ENCODE data around the gene SCYL3.
"Not testable (repeated sequence)": the region's sequence is repeated elsewhere in the genome, so short reads cannot be mapped to it uniquely, and the experiment has no call there.

Gene SCYL3

GRCh38 chr1:169816617-169817016, 77.1 kb downstream of the SCYL3 start:
- DNase-seq (ENCODE audit: low read depth in 2 of 2): no peak

DNA sequence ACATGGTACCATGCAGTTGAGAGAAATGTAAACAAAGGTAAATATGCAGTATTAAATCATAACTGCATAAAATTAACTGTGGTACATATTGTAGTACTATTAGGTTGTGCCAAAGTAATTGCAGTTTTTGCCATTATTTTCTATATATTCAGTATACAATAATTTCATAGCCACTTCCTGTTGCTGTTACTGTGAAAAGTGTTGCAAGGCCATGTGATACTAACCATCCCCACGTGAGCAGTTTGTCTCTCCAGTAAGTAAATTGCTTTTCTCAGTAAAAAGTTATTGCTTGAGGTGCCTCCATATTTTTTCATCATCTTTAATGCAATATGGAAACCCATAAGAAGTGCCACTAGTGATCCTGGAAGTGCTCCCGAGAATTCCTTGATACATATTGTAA, 79.4 kb downstream of the SCYL3 start:
- no peak for DNase-seq (ENCODE audit: low read depth in 2 of 2)

DNA sequence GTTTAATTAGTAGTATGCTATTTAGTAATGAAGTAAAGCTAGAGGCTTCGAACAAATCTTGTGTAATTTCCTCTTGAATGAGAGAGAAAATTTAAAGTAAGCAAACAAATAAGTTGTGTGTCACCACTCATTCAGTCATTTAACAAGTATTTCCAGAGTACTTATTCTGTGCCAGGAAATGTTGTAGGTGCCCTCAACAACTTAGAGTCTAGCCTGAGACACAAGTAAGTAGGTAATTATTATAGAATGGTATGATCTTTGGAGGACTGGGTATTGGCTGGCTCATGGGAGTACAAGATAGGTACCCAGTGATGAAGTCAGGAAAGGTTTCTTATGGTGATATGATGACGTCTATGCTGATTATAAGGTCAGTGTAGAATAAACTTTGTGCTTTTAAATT, 81.6 kb downstream of the SCYL3 start:
- DNase-seq (ENCODE audit: low read depth in 2 of 2): no peak

GRCh38 chr1:169811418-169812035, 82.2 kb downstream of the SCYL3 start:
- not testable (repeated sequence) for DNase-seq (ENCODE audit: low read depth in 2 of 2)

DNA sequence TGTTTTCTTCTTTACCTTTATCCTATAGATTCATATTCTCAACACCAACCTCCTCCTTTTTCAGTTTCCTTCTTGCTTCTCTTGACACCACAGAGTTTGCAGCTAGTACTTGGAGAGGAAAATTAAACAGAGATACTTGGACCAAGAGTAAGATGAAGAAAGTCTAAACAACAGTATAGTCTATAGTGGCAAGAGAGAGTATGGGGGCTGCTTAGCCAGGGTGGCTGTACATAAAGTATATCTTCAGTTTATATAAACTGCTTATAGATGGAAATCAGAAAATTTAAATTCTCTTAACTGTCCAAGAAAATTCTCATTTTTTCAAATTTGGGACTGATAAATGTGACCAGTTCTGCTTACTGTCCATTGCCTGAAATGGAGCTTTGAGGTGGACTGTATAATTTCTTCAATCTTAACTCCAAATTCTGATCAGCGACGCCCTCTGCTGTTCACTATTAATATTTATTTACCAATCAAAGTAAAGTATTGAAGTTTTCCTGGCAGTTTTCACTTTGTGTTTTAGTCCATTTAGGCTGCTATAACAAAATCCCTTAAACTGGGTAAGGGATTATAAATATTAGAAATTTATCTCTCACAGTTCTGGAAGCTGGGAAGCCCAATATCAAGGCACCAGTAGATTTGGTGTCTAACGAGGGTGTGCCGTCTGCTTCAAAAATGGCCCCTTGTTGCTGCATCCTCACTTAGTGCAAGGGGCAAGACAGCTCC, 84.2 kb downstream of the SCYL3 start:
- DNase-seq (ENCODE audit: low read depth in 2 of 2): no peak

DNA sequence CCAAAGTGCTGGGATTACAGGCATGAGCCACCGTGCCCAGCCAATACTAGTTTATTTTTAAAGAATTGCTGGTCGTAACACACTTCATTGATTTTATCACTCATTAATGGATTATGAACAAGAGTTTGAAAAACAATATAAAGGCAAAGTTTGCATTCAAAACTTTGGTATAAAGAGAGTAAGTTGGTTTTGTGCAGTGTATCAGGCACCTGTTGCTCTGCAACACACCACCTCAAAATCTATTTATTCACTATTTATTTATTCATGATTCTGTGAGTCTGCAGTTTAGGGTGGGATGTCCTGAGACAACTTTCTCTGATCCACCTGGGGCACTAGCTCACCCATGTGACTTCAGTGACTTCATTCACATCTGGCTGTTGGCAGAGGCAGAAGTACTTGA, 88.8 kb downstream of the SCYL3 start:
- DNase-seq (ENCODE audit: low read depth in 2 of 2): no peak

DNA sequence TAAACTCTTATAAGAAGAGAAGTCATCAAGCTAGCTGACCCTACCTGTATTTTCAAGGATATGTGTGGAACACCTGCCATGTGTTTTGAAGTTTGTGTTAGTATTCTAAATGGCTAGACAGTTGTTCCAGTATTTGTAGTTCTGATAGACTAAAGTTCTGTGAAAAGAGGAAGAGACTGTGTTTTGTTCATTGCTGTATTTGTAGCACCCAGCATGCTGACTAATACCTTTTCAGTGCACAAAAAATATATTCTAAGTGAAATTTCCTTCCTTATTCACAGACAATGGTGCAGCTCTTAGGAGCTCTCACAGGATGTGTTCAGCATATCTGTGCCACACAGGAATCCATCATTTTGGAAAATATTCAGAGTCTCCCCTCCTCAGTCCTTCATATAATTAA, 90.8 kb downstream of the SCYL3 start:
- no peak for DNase-seq (ENCODE audit: low read depth in 2 of 2)
